ENCODE data around the gene BTG2. TPM values are rescaled to one million over a fixed set of nuclear protein-coding genes. Genes with fewer than 3 reads are reported as not detected.
"Not testable (repeated sequence)": the region's sequence is repeated elsewhere in the genome, so short reads cannot be mapped to it uniquely, and the experiment has no call there.

The BTG2 gene, protein sequence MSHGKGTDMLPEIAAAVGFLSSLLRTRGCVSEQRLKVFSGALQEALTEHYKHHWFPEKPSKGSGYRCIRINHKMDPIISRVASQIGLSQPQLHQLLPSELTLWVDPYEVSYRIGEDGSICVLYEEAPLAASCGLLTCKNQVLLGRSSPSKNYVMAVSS
- total RNA-seq = 35.9 and 54.7 TPM in 2 replicates

- no peak for DNase-seq (ENCODE audit: extremely low read depth, low read depth, low spot score)
Measured at GRCh38 chr1:203304919-203305808, at the start of gene BTG2. Gene BTG2 (plus strand): TSS chr1:203305519. CDS start chr1:203305607, 88 bp downstream.

DNA sequence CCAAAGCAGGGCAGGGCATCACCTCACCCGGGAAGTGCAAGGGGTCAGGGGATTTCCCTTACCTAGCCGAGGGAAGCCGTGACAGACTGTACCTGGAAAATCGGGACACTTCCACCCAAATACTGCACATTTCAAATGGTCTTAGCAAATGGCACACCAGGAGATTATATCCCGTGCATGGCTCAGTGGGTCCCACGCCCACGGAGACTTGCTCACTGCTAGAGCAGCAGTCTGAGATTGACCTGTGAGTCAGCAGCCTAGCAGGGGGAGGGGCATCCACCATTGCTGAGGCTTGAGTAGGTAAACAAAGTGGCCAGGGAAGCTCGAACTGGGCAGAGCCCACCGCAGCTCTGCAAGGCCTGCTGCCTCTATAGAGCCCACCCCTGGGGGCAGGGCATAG, 48.7 kb upstream of the BTG2 start:
- not testable (repeated sequence) for DNase-seq (ENCODE audit: extremely low read depth, low read depth, low spot score)

DNA sequence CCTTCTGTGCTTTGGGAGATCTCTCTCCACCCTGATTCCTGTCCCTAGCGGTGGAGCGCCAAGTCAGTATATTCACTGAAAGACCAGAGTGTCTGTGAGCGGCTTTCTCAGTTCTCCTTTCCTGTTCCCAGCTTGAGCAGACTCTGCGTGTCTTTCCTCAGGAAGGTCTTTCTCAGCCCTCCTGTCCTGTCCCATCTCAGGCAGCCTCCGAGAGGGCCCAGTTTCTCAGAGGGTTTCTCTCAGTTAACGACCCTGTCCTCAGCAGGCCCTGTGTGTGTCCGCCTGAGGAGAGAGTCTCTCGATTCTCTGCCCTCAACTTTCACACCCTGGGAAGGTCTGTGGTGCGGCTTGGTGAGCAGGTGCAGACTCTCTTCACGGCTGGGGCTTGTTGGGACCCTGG, 41.8 kb upstream of the BTG2 start:
- no peak for DNase-seq (ENCODE audit: extremely low read depth, low read depth, low spot score)

DNA sequence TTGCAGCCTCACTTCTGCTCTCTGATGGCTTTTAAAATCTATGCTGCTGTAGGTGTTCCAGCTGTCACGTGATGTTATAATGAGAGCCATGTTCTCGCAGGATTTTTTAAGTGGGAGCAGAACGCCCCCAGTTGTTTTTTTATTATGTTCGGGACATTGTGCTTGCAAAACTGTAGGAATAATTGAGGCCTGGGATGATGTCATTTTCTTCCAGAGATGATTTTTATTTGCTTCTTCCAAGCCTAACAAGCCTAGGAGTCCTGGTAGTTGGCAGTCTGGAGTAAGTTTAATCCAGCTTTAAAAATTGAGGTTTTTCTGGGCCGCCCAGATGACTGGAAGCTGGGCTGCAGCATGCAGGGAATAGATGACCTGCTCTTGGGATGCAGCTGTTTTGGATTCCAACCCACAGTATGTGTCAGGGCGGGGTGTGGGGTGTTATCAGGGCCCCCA, 41.2 kb upstream of the BTG2 start:
- DNase-seq (ENCODE audit: extremely low read depth, low read depth, low spot score) = no peak

DNA sequence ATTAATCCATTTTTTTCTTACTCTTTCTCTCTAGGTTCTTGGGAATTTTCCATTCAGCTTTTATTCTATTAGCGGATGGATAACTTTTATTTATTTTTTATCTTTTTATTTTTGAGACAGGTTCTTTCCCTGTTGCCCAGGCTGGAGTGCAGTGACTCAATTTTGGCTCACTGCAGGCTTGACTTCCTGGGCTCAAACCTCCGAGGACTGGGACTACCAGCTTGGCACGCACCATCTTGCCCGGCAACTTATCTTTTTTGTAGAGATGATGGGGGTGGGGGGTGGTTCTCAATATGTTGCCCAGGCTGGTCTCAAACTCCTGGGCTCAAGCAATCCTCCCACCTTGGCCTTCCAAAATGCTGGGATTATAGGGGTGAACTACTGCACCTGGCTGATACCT, 39.8 kb upstream of the BTG2 start:
- DNase-seq (ENCODE audit: extremely low read depth, low read depth, low spot score) = no peak

DNA sequence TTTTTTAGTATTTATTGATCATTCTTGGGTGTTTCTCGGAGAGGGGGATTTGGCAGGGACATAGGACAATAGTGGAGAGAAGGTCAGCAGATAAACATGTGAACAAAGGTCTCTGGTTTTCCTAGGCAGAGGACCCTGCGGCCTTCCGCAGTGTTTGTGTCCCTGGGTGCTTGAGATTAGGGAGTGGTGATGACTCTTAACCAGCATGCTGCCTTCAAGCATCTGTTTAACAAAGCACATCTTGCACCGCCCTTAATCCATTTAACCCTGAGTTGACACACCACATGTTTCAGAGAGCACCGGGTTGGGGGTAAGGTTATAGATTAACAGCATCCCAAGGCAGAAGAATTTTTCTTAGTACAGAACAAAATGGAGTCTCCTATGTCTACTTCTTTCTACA, 39.2 kb upstream of the BTG2 start:
- not testable (repeated sequence) for DNase-seq (ENCODE audit: extremely low read depth, low read depth, low spot score)

DNA sequence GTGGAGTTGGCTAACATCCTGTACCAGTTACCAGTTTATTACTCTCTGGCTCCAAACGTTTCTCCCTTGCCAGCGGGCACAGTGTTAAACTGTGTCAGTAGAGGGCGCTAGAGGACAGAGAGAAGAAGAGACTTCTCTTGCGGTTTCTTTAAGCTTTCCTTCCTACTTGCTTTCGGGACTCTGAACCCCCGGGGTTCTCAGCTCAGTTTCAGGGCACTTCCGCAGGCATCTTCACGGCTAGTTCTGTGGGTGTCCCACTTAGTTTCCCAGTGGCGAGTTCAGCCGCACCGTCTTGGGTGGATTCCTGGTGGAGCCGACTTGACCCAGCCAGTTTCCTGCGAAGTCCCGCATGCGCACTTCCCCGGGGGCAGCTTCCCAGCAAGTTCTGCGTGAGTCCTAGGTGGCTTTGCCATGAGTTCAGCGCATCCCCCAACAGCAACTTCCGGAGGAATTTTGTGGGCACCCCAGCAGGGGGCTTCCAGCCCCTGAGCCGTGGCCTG, 37.9 kb upstream of the BTG2 start:
- DNase-seq (ENCODE audit: extremely low read depth, low read depth, low spot score) = peak; percentile 60

DNA sequence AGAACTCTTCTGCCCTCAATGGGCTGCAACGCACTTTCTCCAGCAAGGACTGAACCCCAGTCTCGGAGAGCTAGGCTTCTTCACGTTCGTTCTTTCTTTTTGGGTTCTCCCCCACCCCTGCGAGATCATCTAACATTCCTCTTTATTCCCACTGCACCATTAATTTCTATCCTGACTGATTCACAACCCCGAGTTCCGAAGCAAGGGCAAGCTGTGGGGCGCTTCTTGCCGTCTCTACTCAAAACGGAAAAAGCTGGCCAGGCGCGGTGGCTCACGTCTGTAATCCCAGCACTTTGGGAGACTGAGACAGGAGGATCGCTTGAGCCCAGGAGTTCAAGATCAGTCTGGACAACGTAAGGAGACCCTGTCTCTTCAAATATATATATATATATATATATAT, 37.4 kb upstream of the BTG2 start:
- DNase-seq (ENCODE audit: extremely low read depth, low read depth, low spot score) = no peak

- no peak for DNase-seq (ENCODE audit: extremely low read depth, low read depth, low spot score)
Measured at GRCh38 chr1:203268901-203269653, 36.2 kb upstream of the BTG2 start.

DNA sequence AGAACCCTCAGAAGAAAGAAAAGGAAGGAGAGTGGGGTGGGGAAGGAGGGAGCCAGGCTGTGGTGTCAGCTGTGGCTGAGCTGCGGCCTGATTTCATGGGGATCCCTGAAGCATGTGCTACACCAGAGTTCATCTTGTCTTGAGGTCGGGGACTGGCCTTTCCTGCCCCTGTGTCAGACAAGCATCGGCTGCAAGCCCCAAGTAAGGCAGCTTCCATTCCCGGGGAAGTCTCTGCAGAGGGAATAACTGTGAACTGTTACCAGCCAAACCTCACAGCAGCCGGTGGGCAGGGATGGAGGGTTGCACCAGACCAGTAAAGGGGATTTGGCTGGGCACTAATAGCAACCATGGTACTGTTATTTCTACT, 35.7 kb upstream of the BTG2 start:
- DNase-seq (ENCODE audit: extremely low read depth, low read depth, low spot score) = no peak

DNA sequence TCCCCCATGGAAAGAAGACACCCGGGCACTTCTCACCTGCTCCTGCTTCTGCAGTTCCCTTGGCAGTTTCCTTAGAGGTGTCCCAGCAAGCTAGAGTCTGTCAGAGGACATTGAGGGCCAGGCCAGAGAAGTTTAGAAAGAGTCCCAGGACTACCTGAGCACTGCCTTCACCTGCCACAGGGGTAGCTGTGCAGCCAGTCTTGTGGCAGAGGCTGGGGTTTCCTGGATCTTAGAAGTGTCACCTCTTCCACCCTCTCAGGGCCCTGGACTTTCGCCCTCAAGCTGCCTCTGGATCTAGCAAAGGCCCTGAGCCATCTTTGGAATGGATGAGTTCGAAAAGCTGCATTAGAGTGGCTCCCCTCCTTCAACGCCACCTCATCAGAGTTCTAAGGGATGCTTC, 34.9 kb upstream of the BTG2 start:
- DNase-seq (ENCODE audit: extremely low read depth, low read depth, low spot score) = no peak

DNA sequence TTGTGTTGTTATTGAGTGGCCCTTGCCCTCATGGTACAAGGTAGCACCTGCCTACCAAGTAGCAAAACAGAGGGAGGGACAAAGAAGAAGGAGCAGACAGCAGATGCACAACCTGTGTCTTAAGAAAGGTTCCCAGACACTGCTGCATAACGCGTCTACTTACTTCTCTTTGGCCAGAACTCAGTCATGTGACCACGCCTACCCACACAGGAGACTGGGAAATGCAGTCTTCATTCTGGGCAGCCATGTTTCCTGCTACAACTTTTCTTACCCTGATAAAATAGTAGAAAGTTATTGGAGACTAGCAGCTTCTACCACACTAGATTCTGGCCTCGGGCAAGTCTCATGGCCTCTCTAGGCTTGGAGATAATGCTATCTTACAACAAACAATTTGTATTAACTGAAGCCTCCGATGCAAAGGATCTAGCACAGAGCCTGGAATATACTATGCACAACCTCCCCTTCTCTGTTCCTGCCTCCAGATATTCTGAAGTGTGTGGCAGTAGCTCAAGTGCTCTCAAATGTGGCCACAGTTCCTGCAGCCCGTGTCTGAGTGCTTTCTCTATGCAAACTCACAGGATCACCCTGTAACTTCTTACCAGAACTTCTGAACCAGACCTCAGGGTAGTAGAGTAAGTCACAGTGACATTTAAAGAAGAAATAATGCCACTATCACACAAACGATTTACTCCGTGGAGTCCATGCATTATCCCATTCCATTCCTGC, 34.1 kb upstream of the BTG2 start:
- DNase-seq (ENCODE audit: extremely low read depth, low read depth, low spot score) = no peak

DNA sequence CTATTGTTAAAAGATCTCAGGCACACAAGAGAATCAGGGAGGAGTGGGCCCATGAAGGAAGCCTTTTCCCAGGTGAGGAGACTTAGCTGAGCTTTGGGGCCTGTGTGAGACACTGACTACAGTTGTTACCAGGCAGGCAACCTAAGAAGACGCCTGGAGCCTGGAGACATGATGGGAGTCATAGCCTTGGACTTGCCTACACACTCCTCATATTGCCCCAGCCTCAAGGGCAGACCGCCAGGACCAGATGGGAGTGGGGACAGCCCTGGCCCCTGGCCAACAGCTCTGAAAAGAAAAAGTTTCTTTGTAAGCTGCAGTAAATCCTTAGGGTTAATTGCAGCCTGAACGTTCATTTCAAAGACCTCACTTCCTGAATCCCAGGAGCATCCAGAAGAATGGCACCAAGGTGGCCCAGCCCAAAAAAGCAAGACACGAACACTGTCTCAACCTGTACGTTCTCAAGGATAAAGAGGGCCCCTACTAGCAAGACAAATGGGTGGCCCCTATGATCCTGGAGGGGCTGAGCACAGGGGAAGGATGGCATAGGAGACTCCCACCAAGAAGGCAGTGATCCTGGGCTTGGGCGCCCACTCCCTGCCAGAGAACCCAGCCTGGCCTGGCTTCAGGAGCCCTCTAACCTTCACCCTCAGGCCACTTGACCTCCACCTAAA, 33.2 kb upstream of the BTG2 start:
- DNase-seq (ENCODE audit: extremely low read depth, low read depth, low spot score) = no peak

- no peak for DNase-seq (ENCODE audit: extremely low read depth, low read depth, low spot score)
Measured at GRCh38 chr1:203272633-203273205, 32.6 kb upstream of the BTG2 start.

DNA sequence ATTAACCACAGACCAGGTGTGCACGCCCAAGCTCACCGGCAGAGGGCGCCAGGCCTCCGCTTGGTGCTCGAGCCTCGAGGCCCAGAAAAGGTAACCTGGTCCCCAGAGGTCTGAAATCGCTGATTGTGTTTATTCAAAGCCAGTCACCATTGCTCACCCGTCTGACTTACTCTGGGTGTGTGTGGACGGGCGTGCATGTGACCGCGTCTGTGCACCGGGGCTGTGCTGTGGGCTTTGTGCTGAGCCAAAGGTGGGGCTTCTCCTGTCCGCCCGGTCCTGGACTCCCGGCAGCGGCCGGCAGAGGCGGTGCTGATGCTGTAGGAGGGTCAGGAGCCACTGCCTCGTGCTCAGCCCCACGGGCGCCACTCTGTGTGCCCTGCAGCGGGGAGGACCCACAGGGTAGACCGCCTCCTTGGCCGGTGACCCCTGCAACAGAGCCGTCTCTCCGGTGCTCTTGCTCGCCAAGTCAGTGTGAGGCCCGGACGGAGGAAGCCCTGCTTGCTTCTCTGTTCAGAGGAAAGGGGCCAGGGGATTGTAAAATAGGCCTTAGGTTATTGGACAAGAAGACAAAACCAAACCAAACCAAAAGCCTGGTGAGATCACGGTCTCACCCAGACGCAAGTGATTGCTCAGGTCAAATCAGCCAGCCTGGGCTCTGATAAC, 32.0 kb upstream of the BTG2 start:
- peak; percentile 34 for DNase-seq (ENCODE audit: extremely low read depth, low read depth, low spot score)

DNA sequence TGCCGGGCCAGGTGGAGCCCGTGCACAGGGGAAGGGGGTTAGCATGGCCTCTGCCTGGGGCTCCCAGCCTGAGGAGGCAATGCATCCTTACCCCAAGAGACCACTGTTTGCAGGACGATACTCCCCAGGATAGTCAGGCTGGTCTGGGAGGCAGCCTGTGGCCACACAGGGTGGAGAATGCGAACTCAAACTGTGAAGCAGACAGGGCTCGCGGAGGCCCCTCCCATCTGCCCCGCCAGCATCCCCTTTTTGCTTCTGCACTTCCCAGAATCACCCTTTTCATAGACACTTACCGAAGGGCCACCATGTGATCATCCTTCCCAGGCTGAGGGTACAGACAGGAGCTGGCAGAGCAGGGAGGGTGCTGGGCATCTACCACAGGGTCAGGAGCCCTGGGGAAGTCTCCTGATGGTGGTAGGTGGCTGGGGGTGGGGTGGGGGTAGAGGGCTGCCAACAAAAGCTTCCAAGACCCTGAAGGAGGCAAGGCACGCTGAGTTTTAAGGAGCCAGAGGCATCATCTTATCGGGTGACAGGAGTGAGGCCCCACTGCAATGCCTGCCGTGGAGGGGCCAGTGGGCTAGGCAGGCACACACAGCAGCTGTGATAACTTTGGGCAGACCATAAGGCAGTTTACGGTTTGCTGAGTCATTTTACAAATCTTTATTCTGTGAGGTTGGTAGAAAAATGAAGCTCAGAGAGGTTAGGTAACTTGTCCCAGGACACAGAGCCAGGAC, 31.3 kb upstream of the BTG2 start:
- DNase-seq (ENCODE audit: extremely low read depth, low read depth, low spot score) = no peak

DNA sequence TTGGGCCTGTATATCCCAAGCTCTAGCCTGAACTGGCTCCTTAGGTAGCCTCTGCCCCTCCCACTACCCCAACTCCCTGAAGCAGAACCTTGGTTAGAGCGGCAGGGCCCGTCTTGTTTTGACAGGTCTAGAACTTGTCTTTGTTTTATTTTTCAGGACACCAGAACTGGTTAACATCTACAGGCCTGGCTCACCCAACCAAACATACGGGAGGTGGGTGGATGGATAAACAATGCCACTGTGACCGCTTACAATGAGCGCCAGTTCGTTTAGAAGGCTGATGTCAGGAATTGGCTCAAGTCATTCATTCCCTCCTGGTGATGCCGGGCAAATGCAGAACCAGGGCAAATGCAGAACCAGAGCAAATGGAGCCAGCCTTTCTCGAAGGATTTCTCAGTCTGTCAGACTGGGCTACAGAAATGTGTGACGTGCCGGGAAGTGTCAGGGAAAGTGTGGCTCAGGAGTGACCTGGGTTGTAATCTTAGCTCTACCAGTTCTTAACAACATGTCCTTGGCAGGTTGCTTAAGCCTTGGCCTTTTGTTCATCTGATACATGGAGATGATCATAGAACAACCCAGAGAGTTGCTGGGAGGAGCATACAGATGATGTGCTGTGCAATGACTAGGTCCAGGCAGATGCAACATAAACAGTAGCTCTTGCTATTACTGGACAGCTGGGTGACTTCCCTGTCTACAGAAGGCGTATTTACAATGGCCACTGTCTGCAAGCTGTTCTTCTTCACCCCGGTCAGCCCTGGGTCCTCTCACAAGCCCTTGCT, 30.5 kb upstream of the BTG2 start:
- DNase-seq (ENCODE audit: extremely low read depth, low read depth, low spot score) = no peak
